Mucosa of descending colon (tissue), 3 donors: Measurements from ENCODE around the gene GALNTL6. TPM values are rescaled to one million over a fixed set of nuclear protein-coding genes. Genes with fewer than 3 reads are reported as not detected.

Source experiments
- ATAC-seq: fragments of 200-7000 bp; cut with Tn5 transposase; one replicate; pipeline ENCODE4 v1.9.1; 2020; ENCODE audit warnings: mild to moderate bottlenecking, moderate library complexity
- DNase-seq, 3 donors: peaks; one replicate each; pipeline ENCODE4 v3.0.0-alpha.2; 2020
- H3K36me3 ChIP-seq: fragments of 200-600 bp; one replicate; pipeline ENCODE4 v1.8.0; 2021; ENCODE audit warnings: low read depth, mild to moderate bottlenecking
- H3K4me1 ChIP-seq: fragments of 200-600 bp; one replicate; pipeline ENCODE4 v1.8.0; 2021; ENCODE audit warnings: low read depth, mild to moderate bottlenecking
- H3K4me3 ChIP-seq: fragments of 200-600 bp; one replicate; pipeline ENCODE4 v1.8.0; 2021; ENCODE audit warnings: mild to moderate bottlenecking
- H3K9me3 ChIP-seq: fragments of 200-600 bp; one replicate; pipeline ENCODE4 v1.8.0; 2021; ENCODE audit warnings: mild to moderate bottlenecking
- CTCF ChIP-seq: fragments of 200-600 bp; IDR thresholded peaks from one replicate; pipeline ENCODE4 v1.8.0; 2022; ENCODE audit warnings: antibody characterized with exemption, mild to moderate bottlenecking
- intact Hi-C, 2 donors: fragments of 100-400 bp; cut with DNase I in 1 of 2; cut with micrococcal nuclease in 1 of 2; formaldehyde crosslinking; loops; one replicate each; pipeline versions ENCODE4 v1.11.0 to v1.11.1; 2022; cut with DNase I, micrococcal nuclease
- total RNA-seq, 3 donors: library from RNA; stranded (reverse); fragmentation: NEBNext Ultra II Directional in 2 of 3; extraction: Animal tissue kit (Norgen Biotek cat#: 25700) in 2 of 3; gene quantifications; one replicate each; pipeline versions ENCODE4 v1.2.1 to v1.2.4, GENCODE V29; 2021 to 2023
- donor health status: DM: no; HTN: no; CAD: no; lungs with moderate emphysema.
- donor health status: DM: no; HTN: no; CAD: no.
- donor health status: DM: no; HTN: yes; CAD: no.

Gene GALNTL6
- total RNA-seq, 3 donors from 2014 or later, result 0.12 to 0.27 (median 0.19) TPM

GRCh38 chr4:171947400-171947799 lies 134.2 kb downstream of the GALNTL6 start:
- TF ChIP-seq CTCF, result no peak
- H3K9me3 ChIP-seq, result no peaks in the 10 kb centered on the region
- no peaks in the 10 kb centered on the region for H3K36me3 ChIP-seq
- H3K4me3 ChIP-seq, result no peak overlapping the region
- ATAC-seq, result no peak
- H3K4me1 ChIP-seq, result no peaks in the 10 kb centered on the region
- no peak for DNase-seq
- intact Hi-C loops, result no loop called here

GRCh38 chr4:171948038-171948437 lies 134.8 kb downstream of the GALNTL6 start:
- H3K9me3 ChIP-seq, result no peaks in the 10 kb centered on the region
- no peak overlapping the region for H3K4me3 ChIP-seq
- H3K36me3 ChIP-seq, result no peaks in the 10 kb centered on the region
- DNase-seq (no peak), ATAC-seq (no peak)
- intact Hi-C loops, result no loop called here
- no peak for TF ChIP-seq CTCF
- H3K4me1 ChIP-seq, result no peaks in the 10 kb centered on the region

GRCh38 chr4:171954650-171955049 lies 141.4 kb downstream of the GALNTL6 start:
- ATAC-seq (no peak), DNase-seq (no peak)
- no peak for TF ChIP-seq CTCF
- H3K9me3 ChIP-seq, result no peaks in the 10 kb centered on the region
- intact Hi-C loops, result no loop called here
- no peak overlapping the region for H3K4me3 ChIP-seq
- no peaks in the 10 kb centered on the region for H3K36me3 ChIP-seq
- H3K4me1 ChIP-seq, result no peaks in the 10 kb centered on the region

- ATAC-seq (no peak), DNase-seq (no peak)
- Histone ChIP-seq H3K36me3 (no peaks in the 10 kb centered on the region), H3K4me1 (no peaks in the 10 kb centered on the region), H3K4me3 (no peak overlapping the region), H3K9me3 (no peaks in the 10 kb centered on the region)
- no peak for TF ChIP-seq CTCF
- intact Hi-C loops, result no loop called here
Observed at GRCh38 chr4:171956678-171957077, 143.5 kb downstream of the GALNTL6 start.

GRCh38 chr4:171962110-171962509 lies 148.9 kb downstream of the GALNTL6 start:
- Histone ChIP-seq H3K9me3 (no peaks in the 10 kb centered on the region), H3K4me3 (no peak overlapping the region), H3K4me1 (no peaks in the 10 kb centered on the region), H3K36me3 (no peaks in the 10 kb centered on the region)
- no peak for ATAC-seq
- no peak for TF ChIP-seq CTCF
- intact Hi-C loops, result no loop called here
- no peak for DNase-seq

GRCh38 chr4:171966356-171966755 lies 153.2 kb downstream of the GALNTL6 start:
- TF ChIP-seq CTCF, result no peak
- DNase-seq (no peak), ATAC-seq (no peak)
- intact Hi-C loops, result no loop called here
- Histone ChIP-seq H3K36me3 (no peaks in the 10 kb centered on the region), H3K9me3 (no peaks in the 10 kb centered on the region), H3K4me3 (no peak overlapping the region), H3K4me1 (no peaks in the 10 kb centered on the region)
